ENCODE measurements around the gene PKLR. TPM values are rescaled to one million over a fixed set of nuclear protein-coding genes. Genes with fewer than 3 reads are reported as not detected.

PKLR gene
- total and polyA plus RNA-seq, 2 donors (not counting 3 experiments of a cell fraction or from before 2014, with no cell fraction given), result not detected

GRCh38 chr1:155320661-155321617 lies 19.7 kb upstream of the PKLR start, which contains the start of gene RUSC1:
Gene RUSC1 (plus strand): TSS chr1:155320894. CDS start chr1:155321774, 880 bp downstream.
- H3K79me2 ChIP-seq (ENCODE audit: control insufficient read depth, insufficient read depth, low read length), result no peaks in the 10 kb centered on the region
- no peak within 1 kb of the TSS for H3K27ac ChIP-seq (ENCODE audit: insufficient read depth, low read depth, low read length)
- no peaks in the 10 kb centered on the region for H3K9me1 ChIP-seq (replicated peaks; ENCODE audit: control insufficient read depth, extremely low read depth, insufficient read depth, low read length)
- peak; percentile 78 for DNase-seq (ENCODE audit: low read depth, low spot score)
- CTCF ChIA-PET, result interaction anchor here (0.5 to 7.2 kb wide), 11 partner anchors 10 to 276 kb away, joined by 3 to 115 read pairs (median 3); partner anchors contain the start of genes CLK2 and FDPS
- H3K9ac ChIP-seq (replicated peaks; ENCODE audit: extremely low read depth, insufficient read depth, low read length), result no peak within 1 kb of the TSS
- peak within 1 kb of the TSS; percentile 1 for H3K4me2 ChIP-seq (ENCODE audit: insufficient read depth, low read length)
- H3K4me1 ChIP-seq (ENCODE audit: control insufficient read depth, extremely low read depth, insufficient read depth, low read length), result peaks cover 41% of the 10 kb centered on the region
- H3K9me3 ChIP-seq (replicated peaks; ENCODE audit: control insufficient read depth, insufficient read depth, low read length), result no peaks in the 10 kb centered on the region
- intact Hi-C loops (cut with micrococcal nuclease), result loop anchor here (5.0 kb wide), 1 partner anchor 326 kb away; no protein-coding TSS in a partner anchor
- TF ChIP-seq POLR2A (IDR thresholded peaks at IDR 0.05; ENCODE audit: low read depth, low read length), result peak; percentile 85
- peak; percentile 80 for TF ChIP-seq POLR2AphosphoS5 (IDR thresholded peaks at IDR 0.05; ENCODE audit: insufficient read depth, low read depth, low read length)
- TF ChIP-seq EZH2 (IDR thresholded peaks at IDR 0.05; ENCODE audit: borderline replicate concordance, low read depth, low read length, severe bottlenecking), result no peak
- H3K36me3 ChIP-seq (ENCODE audit: control insufficient read depth in 2 of 2, extremely low read depth in 1 of 2, insufficient read depth in 2 of 2, low read length in 2 of 2), result peaks cover 17 to 20% of the 10 kb centered on the region in 2 experiments
- no peaks in the 10 kb centered on the region for H3K27me3 ChIP-seq (ENCODE audit: control insufficient read depth in 2 of 2, insufficient read depth in 2 of 2, low read length in 2 of 2)
- BruUV-seq (replicated peaks), result no TSS peak
- peak; percentile 80 for FAIRE-seq
- no peak within 1 kb of the TSS for H2AFZ ChIP-seq (ENCODE audit: low read depth, low read length)
- dilution Hi-C loops (cut with MboI; ENCODE audit: extremely low pct_ligation_motif_present, low sequenced_read_pairs), result no loop called here
- POLR2A ChIA-PET, result interaction anchor here (0.6 to 1.4 kb wide), 5 partner anchors 9 to 70 kb away, joined by 3 to 10 read pairs (median 4); partner anchors contain the start of genes CLK2 and FDPS
- no peaks in the 10 kb centered on the region for H4K20me1 ChIP-seq (replicated peaks; ENCODE audit: control insufficient read depth, extremely low read depth, insufficient read depth, low read length)
- peak within 1 kb of the TSS in 2 of 3 experiments; percentile 6 to 31 for H3K4me3 ChIP-seq (replicated peaks in 1 of 3; ENCODE audit: insufficient read depth in 1 of 3, low read depth in 1 of 3, low read length in 3 of 3)

GRCh38 chr1:155320252-155320651 lies 19.0 kb upstream of the PKLR start:
- no peak overlapping the region for H3K27ac ChIP-seq (ENCODE audit: insufficient read depth, low read depth, low read length)
- H3K4me1 ChIP-seq (ENCODE audit: control insufficient read depth, extremely low read depth, insufficient read depth, low read length), result peaks cover 35% of the 10 kb centered on the region
- H3K9ac ChIP-seq (replicated peaks; ENCODE audit: extremely low read depth, insufficient read depth, low read length), result no peak overlapping the region
- no peak for TF ChIP-seq POLR2A (IDR thresholded peaks at IDR 0.05; ENCODE audit: low read depth, low read length)
- no peaks in the 10 kb centered on the region for H3K79me2 ChIP-seq (ENCODE audit: control insufficient read depth, insufficient read depth, low read length)
- H3K9me1 ChIP-seq (replicated peaks; ENCODE audit: control insufficient read depth, extremely low read depth, insufficient read depth, low read length), result no peaks in the 10 kb centered on the region
- ChIA-PET POLR2A (interaction anchor here (0.6 to 0.9 kb wide), 2 partner anchors 9 to 10 kb away, joined by 4 to 10 read pairs; no protein-coding TSS in a partner anchor), CTCF (interaction anchor here (0.5 to 7.2 kb wide), 9 partner anchors 9 to 276 kb away, joined by 3 to 115 read pairs (median 4); partner anchors contain the start of genes CLK2 and FDPS)
- intact Hi-C loops (cut with micrococcal nuclease) (loop anchor here (5.0 kb wide), 1 partner anchor 327 kb away; no protein-coding TSS in a partner anchor), dilution Hi-C loops (cut with MboI; ENCODE audit: extremely low pct_ligation_motif_present, low sequenced_read_pairs) (no loop called here)
- FAIRE-seq (peak; percentile 8), DNase-seq (ENCODE audit: low read depth, low spot score) (no peak)
- H3K9me3 ChIP-seq (replicated peaks; ENCODE audit: control insufficient read depth, insufficient read depth, low read length), result no peaks in the 10 kb centered on the region
- peaks cover 17 to 18% of the 10 kb centered on the region in 2 experiments for H3K36me3 ChIP-seq (ENCODE audit: control insufficient read depth in 2 of 2, extremely low read depth in 1 of 2, insufficient read depth in 2 of 2, low read length in 2 of 2)
- TSS peak; percentile 11 for BruUV-seq (replicated peaks)
- H3K4me2 ChIP-seq (ENCODE audit: insufficient read depth, low read length), result peak overlapping the region; percentile 1
- H2AFZ ChIP-seq (ENCODE audit: low read depth, low read length), result no peak overlapping the region
- peak overlapping the region in 1 of 3 experiments; percentile 31 for H3K4me3 ChIP-seq (replicated peaks in 1 of 3; ENCODE audit: insufficient read depth in 1 of 3, low read depth in 1 of 3, low read length in 3 of 3)
- H3K27me3 ChIP-seq (ENCODE audit: control insufficient read depth in 2 of 2, insufficient read depth in 2 of 2, low read length in 2 of 2), result no peaks in the 10 kb centered on the region
- H4K20me1 ChIP-seq (replicated peaks; ENCODE audit: control insufficient read depth, extremely low read depth, insufficient read depth, low read length), result no peaks in the 10 kb centered on the region
